Ishikawa (cell line): ENCODE results near the gene ATXN1.

Experiments
- CEBPB ChIP-seq: IDR thresholded peaks from 2 replicates; pipeline ENCODE4 v1.6.1; 2012
- CREB1 ChIP-seq: IDR thresholded peaks from 2 replicates; pipeline ENCODE4 v1.6.1; 2012; ENCODE audit warnings: low read depth
- EGR1 ChIP-seq: IDR thresholded peaks from 2 replicates; pipeline ENCODE4 v1.6.1; 2012
- EP300 ChIP-seq: IDR thresholded peaks from 2 replicates; pipeline ENCODE4 v1.6.1; 2012; ENCODE audit warnings: borderline replicate concordance
- FOXM1 ChIP-seq: IDR thresholded peaks from 2 replicates; pipeline ENCODE4 v1.6.1; 2012; ENCODE audit warnings: low read depth, borderline replicate concordance
- MAX ChIP-seq: IDR thresholded peaks from 2 replicates; pipeline ENCODE4 v1.6.1; 2012
- NFIC ChIP-seq: IDR thresholded peaks from 2 replicates; pipeline ENCODE4 v1.6.1; 2012
- RAD21 ChIP-seq: IDR thresholded peaks from 2 replicates; pipeline ENCODE4 v1.6.1; 2012; ENCODE audit warnings: low read depth
- TAF1 ChIP-seq: IDR thresholded peaks from 2 replicates; pipeline ENCODE4 v1.6.1; 2012; ENCODE audit warnings: low read depth, mild to moderate bottlenecking
- TCF12 ChIP-seq: IDR thresholded peaks from 2 replicates; pipeline ENCODE4 v1.6.1; 2012; ENCODE audit warnings: low read depth
- TEAD4 ChIP-seq: IDR thresholded peaks from 2 replicates; pipeline ENCODE4 v1.6.1; 2012
- USF1 ChIP-seq: IDR thresholded peaks from 2 replicates; pipeline ENCODE4 v1.6.1; 2012
- YY1 ChIP-seq: IDR thresholded peaks from 2 replicates; pipeline ENCODE4 v1.6.1; 2012; ENCODE audit warnings: low read depth
- ZBTB7A ChIP-seq: IDR thresholded peaks from 2 replicates; pipeline ENCODE4 v1.6.1; 2012; ENCODE audit warnings: low read depth
- TF ChIP-seq, protein P1 (sequence below): IDR thresholded peaks from 2 replicates; pipeline ENCODE4 v1.6.1; 2012; ENCODE audit warnings: low read depth, mild to moderate bottlenecking

ATXN1 gene

GRCh38 chr6:16749516-16750485, 11.5 kb downstream of the ATXN1 start:
- TF ChIP-seq TEAD4 = no peak
- TF ChIP-seq MAX = no peak
- TF ChIP-seq CREB1 = no peak
- no peak for TF ChIP-seq TAF1
- TF ChIP-seq, protein P1, sequence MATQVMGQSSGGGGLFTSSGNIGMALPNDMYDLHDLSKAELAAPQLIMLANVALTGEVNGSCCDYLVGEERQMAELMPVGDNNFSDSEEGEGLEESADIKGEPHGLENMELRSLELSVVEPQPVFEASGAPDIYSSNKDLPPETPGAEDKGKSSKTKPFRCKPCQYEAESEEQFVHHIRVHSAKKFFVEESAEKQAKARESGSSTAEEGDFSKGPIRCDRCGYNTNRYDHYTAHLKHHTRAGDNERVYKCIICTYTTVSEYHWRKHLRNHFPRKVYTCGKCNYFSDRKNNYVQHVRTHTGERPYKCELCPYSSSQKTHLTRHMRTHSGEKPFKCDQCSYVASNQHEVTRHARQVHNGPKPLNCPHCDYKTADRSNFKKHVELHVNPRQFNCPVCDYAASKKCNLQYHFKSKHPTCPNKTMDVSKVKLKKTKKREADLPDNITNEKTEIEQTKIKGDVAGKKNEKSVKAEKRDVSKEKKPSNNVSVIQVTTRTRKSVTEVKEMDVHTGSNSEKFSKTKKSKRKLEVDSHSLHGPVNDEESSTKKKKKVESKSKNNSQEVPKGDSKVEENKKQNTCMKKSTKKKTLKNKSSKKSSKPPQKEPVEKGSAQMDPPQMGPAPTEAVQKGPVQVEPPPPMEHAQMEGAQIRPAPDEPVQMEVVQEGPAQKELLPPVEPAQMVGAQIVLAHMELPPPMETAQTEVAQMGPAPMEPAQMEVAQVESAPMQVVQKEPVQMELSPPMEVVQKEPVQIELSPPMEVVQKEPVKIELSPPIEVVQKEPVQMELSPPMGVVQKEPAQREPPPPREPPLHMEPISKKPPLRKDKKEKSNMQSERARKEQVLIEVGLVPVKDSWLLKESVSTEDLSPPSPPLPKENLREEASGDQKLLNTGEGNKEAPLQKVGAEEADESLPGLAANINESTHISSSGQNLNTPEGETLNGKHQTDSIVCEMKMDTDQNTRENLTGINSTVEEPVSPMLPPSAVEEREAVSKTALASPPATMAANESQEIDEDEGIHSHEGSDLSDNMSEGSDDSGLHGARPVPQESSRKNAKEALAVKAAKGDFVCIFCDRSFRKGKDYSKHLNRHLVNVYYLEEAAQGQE = no peak
- no peak for TF ChIP-seq TCF12
- no peak for TF ChIP-seq EGR1
- TF ChIP-seq NFIC = no peak
- TF ChIP-seq EP300 = no peak
- no peak for TF ChIP-seq RAD21

DNA sequence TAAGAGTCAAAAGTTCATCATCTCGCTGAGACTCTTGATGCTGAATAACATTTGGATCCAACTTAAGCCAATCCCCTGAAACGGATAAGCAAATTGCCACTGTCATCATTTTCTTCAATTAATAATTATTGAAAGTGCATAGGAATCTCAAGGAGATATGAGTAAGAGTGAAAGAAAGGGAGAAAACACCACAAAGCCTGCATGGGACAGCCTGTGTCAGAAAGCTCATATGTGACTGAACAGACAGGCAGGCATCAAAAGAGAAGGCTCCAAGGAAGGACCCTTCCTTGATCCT, 13.3 kb downstream of the ATXN1 start:
- TF ChIP-seq USF1 = no peak
- no peak for TF ChIP-seq MAX
- no peak for TF ChIP-seq EP300
- TF ChIP-seq TCF12 = no peak
- no peak for TF ChIP-seq TAF1
- no peak for TF ChIP-seq FOXM1
- no peak for TF ChIP-seq EGR1
- no peak for TF ChIP-seq YY1
- no peak for TF ChIP-seq NFIC
- no peak for TF ChIP-seq CEBPB
- no peak for TF ChIP-seq RAD21
- no peak for TF ChIP-seq ZBTB7A
- TF ChIP-seq TEAD4 = no peak
- TF ChIP-seq CREB1 = no peak
- TF ChIP-seq, protein P1 = no peak

DNA sequence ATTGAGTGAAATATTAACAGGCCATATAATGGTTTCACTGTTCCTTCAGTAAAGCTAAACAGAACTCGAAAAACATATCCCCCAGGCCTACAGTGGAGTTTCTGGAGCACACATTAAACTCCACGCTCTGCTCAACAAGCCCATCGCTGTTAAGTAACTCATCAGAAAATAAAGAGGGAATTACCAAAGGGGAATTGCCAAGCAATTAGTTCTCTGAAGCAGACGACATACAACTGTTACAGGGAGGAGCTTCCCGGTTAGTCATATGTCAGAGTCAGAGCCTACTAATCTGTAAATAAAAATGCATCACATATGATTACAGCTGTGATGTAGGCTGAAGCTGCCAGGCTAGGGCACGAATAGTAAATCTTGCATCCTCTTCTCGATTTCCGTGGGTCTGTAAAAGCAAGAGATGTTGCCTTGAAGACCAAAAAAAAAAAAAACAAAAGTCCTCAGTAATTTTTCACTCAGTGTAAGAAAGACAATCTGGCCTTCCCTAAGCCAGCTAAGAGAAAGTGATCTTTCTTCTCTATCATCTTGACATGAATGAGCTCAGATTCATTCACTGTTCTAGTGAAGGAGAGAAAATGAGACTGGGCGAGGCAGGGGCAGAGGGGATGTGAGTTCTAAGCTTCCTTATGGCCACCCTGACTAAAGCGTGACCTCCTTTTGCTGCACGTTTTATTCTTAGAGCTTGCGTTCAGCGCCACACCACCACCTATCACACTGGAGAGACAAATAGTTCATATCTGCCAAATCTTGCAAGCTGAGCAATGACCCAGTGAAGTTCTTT, 13.8 kb downstream of the ATXN1 start:
- TF ChIP-seq ZBTB7A (no peak), CREB1 (no peak), CEBPB (no peak), TCF12 (no peak), USF1 (no peak)

- TF ChIP-seq RAD21 (no peak), FOXM1 (no peak), TCF12 (no peak), TEAD4 (no peak), CREB1 (no peak), YY1 (no peak), ZBTB7A (no peak), CEBPB (no peak)
Observed at GRCh38 chr6:16746812-16747211, 14.4 kb downstream of the ATXN1 start.

- TF ChIP-seq USF1 (no peak), EP300 (no peak), YY1 (no peak), FOXM1 (no peak), TAF1 (no peak), TCF12 (no peak), TEAD4 (no peak), RAD21 (no peak), MAX (no peak), NFIC (no peak), ZBTB7A (no peak), CEBPB (no peak), CREB1 (no peak), EGR1 (no peak)
- TF ChIP-seq, protein P1 = no peak
Observed at GRCh38 chr6:16746401-16746800, 14.9 kb downstream of the ATXN1 start.
